Omental fat pad (tissue), 4 donors: ENCODE measurements around the gene REG4. TPM values are rescaled to one million over a fixed set of nuclear protein-coding genes. Genes with fewer than 3 reads are reported as not detected.

Experiments
- ATAC-seq: fragments of 150-250 bp; one replicate; pipeline ENCODE4 v1.9.1; 2016; ENCODE audit warnings: mild to moderate bottlenecking, moderate library complexity; ENCODE audit not compliant: low FRiP score
- DNase-seq: peaks from one replicate; pipeline ENCODE4 v3.0.0-alpha.2; 2019; ENCODE audit warnings: low spot score
- total RNA-seq, 4 donors: library from RNA; depleted of rRNA; stranded (reverse); fragments of >200 nt; gene quantifications; one replicate each; pipeline ENCODE4 v1.1.0, GENCODE V29; 2016
- TF ChIP-seq, protein P1 (sequence below), 3 donors: fragments of 450-650 bp; IDR thresholded peaks; one replicate each; pipeline ENCODE4 v1.5.1; 2016 to 2017; ENCODE audit warnings: antibody characterized with exemption in 3 of 3, mild to moderate bottlenecking in 3 of 3, moderate library complexity in 2 of 3

The REG4 gene
- total RNA-seq, 4 donors from 2014 or later = not detected

GRCh38 chr1:119818181-119818580, 6.9 kb upstream of the REG4 start:
- no peak for DNase-seq
- no peak for ATAC-seq
- TF ChIP-seq, protein P1, sequence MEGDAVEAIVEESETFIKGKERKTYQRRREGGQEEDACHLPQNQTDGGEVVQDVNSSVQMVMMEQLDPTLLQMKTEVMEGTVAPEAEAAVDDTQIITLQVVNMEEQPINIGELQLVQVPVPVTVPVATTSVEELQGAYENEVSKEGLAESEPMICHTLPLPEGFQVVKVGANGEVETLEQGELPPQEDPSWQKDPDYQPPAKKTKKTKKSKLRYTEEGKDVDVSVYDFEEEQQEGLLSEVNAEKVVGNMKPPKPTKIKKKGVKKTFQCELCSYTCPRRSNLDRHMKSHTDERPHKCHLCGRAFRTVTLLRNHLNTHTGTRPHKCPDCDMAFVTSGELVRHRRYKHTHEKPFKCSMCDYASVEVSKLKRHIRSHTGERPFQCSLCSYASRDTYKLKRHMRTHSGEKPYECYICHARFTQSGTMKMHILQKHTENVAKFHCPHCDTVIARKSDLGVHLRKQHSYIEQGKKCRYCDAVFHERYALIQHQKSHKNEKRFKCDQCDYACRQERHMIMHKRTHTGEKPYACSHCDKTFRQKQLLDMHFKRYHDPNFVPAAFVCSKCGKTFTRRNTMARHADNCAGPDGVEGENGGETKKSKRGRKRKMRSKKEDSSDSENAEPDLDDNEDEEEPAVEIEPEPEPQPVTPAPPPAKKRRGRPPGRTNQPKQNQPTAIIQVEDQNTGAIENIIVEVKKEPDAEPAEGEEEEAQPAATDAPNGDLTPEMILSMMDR (IDR thresholded peaks at IDR 0.05) = no peak

DNA sequence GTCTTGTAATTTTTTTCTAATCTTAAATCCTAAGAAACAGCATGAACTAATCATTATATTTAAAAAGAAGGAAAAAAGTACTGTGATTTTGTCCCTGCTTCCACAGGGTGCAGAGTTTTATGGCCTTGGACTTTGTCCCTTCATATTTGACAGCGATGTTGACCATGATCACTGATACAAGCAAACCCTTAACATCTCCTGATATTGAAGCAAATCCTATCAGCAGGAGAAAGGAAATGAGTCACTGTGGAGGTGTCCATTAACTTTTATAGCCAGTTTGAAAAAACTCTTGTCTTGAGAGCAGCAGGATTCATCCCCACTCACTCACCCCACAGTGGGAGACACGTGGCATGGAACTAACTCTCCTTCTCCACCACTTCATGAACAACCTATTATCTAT, 5.1 kb upstream of the REG4 start:
- TF ChIP-seq, protein P1 (IDR thresholded peaks at IDR 0.05) = no peak
- no peak for ATAC-seq
- DNase-seq = no peak

GRCh38 chr1:119815928-119816327, 4.7 kb upstream of the REG4 start:
- ATAC-seq (no peak), DNase-seq (no peak)
- TF ChIP-seq, protein P1 (IDR thresholded peaks at IDR 0.05) = no peak

- TF ChIP-seq, protein P1 (IDR thresholded peaks at IDR 0.05) = no peak
- ATAC-seq (no peak), DNase-seq (no peak)
These were observed 4.1 kb upstream of the REG4 start for GRCh38 chr1:119815361-119815760.

DNA sequence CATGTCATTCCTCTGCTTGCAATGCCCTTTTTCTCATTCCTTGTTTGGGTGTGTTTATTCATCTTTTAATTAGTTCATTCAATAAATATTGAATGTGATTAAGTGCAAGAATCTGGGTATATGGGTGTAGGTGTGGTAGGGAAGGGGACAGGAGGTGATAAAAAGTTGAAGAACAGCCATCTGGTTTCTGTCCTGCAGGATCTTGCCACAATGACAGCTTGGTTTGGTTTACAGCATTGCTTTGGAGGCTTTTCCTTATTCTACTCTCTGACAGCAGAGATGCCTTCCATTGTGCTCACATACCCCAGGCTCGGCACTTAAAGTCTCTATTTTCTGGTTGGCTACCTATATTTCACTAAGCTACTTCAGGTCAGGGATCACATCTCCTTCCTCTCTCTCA, 3.0 kb upstream of the REG4 start:
- DNase-seq (no peak), ATAC-seq (no peak)
- TF ChIP-seq, protein P1 (IDR thresholded peaks at IDR 0.05) = no peak

DNA sequence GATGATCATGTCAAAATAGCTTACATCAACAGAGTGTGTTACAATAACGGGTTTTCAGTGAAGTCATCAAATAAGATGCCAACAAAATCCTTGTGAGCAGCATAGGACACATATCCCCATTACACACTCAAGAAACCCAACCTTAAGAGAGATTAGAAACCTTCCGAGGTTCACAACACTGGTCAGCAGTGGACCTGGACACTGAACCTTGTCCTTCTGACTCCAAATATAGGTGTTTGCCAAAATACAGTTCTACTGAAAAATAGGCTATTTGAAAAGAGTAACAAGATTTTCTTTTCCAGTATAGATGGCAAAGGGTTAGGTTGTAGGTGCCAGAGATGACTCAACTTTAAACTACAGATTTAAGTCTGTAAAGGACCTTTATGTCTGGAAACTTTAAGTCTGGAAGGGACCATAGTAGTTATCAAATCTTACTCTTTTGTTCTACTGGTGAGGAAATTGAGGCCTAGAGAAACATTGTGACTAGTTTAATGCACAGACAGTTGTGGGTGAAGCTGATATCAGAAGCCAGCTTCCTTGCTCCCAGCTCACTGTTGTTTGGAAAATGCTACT, 811 bp upstream of the REG4 start:
- TF ChIP-seq, protein P1 (IDR thresholded peaks at IDR 0.05) = no peak
- DNase-seq = no peak
- ATAC-seq = no peak

- DNase-seq (peak; percentile 50), ATAC-seq (peak; percentile 71)
- TF ChIP-seq, protein P1 (IDR thresholded peaks at IDR 0.05) = peak in 1 of 3 donors; percentile 14
These were observed 2.2 kb downstream of the REG4 start for GRCh38 chr1:119808972-119809550.
